ENCODE results near the gene GRK7. TPM values are rescaled to one million over a fixed set of nuclear protein-coding genes. Genes with fewer than 3 reads are reported as not detected.
"Not testable (repeated sequence)": the region's sequence is repeated elsewhere in the genome, so short reads cannot be mapped to it uniquely, and the experiment has no call there.

GRK7 gene
- total and polyA plus RNA-seq, 8 donors, result 0.05 TPM; not detected in 7

DNA sequence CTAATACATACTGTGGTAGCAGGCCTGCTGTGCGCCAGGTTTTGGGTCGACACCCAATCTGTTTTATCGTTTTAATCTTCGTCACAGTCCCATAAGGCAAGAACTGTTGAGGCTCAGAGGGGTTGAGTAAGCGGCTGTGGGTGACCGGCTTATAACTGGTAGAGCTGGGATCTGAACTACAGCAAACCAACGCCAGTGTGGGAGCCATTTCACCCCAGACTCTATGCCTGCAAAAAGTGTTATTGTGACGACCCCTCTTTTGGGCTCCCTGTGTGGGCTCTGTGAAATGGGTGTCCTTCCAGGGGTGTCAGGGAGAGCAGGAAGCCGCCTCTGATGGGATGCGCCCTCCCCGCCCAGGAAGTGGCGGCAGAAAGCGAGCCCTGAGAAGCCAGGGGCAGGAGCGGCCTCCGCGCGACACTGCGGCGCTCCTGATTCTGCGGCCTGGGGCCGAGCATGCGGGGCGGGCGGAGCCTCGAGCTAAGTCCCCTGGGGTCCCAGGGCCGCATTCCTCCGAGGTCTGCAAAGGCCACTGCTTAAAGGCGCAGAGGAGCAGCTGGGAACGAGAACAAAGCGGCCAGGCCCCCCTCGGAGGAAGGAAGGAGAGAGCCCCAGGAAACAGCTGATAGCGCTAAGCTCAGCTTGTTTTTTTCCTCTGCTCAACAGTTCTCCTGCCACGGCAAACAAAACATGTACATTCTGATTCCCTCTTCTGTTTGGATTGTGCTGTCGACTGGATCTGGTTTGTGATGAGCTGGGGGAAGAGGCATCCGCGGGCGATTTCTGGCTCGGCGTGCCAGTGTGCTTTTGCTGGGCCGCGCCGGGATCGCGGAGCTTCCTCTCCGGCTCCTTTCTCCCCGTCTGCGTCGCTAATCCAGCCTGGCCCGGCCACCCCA is 33.9 kb downstream of the GRK7 start:
- FAIRE-seq (no peak), ATAC-seq (peak; percentile 30 to 67 (median 62)), DNase-seq (peak in 4 of 6 donors; percentile 8 to 65 (median 24))
- Histone ChIP-seq H3K4me1 (peaks cover 0 to 4% (median 0%) of the 10 kb centered on the region in 3 donors), H3K27me3 (no peaks in the 10 kb centered on the region), H3K9me3 (no peaks in the 10 kb centered on the region), H3K36me3 (no peaks in the 10 kb centered on the region), H3K27ac (peak overlapping the region; percentile 19 to 64 (median 29)), H3K4me3 (peak overlapping the region in 2 of 4 donors; percentile 13 to 34)
- TF ChIP-seq, protein P1, sequence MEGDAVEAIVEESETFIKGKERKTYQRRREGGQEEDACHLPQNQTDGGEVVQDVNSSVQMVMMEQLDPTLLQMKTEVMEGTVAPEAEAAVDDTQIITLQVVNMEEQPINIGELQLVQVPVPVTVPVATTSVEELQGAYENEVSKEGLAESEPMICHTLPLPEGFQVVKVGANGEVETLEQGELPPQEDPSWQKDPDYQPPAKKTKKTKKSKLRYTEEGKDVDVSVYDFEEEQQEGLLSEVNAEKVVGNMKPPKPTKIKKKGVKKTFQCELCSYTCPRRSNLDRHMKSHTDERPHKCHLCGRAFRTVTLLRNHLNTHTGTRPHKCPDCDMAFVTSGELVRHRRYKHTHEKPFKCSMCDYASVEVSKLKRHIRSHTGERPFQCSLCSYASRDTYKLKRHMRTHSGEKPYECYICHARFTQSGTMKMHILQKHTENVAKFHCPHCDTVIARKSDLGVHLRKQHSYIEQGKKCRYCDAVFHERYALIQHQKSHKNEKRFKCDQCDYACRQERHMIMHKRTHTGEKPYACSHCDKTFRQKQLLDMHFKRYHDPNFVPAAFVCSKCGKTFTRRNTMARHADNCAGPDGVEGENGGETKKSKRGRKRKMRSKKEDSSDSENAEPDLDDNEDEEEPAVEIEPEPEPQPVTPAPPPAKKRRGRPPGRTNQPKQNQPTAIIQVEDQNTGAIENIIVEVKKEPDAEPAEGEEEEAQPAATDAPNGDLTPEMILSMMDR (IDR thresholded peaks at IDR 0.05), result no peak
- intact Hi-C loops (cut with DNase I), result no loop called here
- 38 to 42% methylated on average over 43 to 49 of the region's 49 CpGs for WGBS, 2 donors

DNA sequence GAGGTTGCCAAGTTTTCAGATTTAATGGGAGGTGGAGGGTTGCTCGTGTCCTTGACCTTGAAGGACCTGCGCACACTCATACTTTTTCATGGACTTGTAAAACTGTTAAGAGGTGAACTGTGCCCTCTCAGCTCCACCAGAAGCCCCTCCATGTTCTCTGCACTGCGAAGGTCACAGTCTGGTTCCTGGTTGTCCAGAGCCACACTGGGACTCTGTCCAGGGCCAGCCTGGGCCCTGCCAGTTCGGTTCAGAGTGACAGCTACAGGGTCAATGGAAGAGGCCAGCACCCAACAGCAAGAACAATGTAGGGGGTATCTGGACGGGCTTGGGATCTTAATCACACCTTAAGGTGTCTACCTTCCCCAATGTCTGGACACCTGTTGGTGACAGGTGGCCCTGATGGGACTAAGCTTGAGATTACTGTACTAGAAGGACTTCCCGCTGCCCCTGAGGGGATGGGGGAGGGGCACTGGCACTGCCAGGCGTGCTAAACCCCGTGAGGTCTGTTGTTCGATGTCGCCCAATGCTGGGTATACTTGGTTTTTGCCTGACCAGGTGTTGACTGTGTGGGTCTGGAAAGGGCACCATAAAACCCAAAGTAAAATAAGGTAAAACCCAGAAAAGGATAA is 34.7 kb downstream of the GRK7 start:
- ATAC-seq (peak; percentile 28 to 61 (median 51)), DNase-seq (peak in 2 of 6 donors; percentile 6 to 33), FAIRE-seq (no peak)
- TF ChIP-seq, protein P1 (IDR thresholded peaks at IDR 0.05), result no peak
- Histone ChIP-seq H3K9me3 (no peaks in the 10 kb centered on the region), H3K4me1 (peaks cover 0 to 4% (median 0%) of the 10 kb centered on the region in 3 donors), H3K27me3 (no peaks in the 10 kb centered on the region), H3K27ac (peak overlapping the region; percentile 19 to 64 (median 29)), H3K4me3 (peak overlapping the region in 2 of 4 donors; percentile 13 to 34), H3K36me3 (no peaks in the 10 kb centered on the region)
- intact Hi-C loops (cut with DNase I), result no loop called here
- WGBS, 2 donors, result 43 to 45% methylated on average over 10 of the region's 10 CpGs

DNA sequence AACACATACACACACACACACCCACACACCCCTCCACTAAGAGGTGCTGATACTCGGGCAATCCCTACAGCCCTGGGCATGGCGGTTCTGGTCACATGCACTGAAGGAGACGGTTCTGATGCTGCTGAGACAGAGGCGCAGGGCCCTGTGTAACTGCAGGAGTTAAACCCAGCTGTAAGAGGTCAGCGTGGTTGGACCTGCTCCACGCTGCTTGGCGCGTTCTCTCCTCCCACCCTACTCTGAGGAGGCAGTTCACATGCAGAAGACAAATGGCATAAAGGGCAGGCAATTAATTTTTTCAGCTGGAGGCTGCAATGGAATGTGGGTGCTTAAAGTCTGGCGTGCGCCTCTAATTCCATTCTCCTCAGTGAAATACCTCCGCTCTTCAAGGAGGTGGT is 35.2 kb downstream of the GRK7 start:
- ATAC-seq (peak; percentile 12 to 71 (median 56)), DNase-seq (peak in 3 of 6 donors; percentile 15 to 53 (median 50))

DNA sequence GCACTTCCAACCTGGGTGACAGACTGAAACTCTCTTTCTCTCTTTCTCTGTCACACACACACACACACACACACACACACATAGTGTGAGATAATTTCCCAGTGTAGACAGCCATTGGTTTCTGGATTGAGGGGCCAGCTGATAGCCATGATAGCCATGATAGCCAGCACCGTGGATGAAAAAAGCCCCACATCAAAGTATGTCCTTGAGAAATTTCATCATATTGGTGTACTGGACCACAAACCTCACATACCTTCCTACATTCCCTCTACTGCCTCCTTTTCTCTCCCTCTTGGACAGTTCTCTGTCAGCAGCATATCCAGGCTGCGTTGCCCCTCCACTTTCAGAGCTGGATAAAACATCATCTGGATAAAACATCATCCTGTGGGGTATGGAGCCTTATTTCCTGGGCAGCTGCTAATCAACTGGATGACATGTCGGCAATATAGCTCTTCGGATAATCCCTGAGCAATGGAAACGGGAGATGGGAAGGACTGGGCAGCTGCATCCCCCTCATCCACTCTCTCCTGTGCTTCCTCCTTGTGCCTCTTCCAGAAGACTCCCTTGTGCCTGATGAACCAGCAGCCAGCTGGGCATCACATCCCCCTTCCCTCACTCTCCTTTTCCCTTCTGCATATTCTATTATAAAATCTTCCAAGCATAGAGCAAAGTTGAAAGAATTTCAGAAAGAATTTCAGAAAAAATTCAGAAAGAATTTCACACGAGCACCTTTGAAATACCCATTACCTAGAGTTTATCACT is 39.3 kb downstream of the GRK7 start:
- intact Hi-C loops (cut with DNase I), result no loop called here
- Histone ChIP-seq H3K27ac (no peak overlapping the region), H3K36me3 (no peaks in the 10 kb centered on the region), H3K4me1 (peaks cover 0 to 4% (median 0%) of the 10 kb centered on the region in 3 donors), H3K4me3 (no peak overlapping the region), H3K27me3 (no peaks in the 10 kb centered on the region), H3K9me3 (no peaks in the 10 kb centered on the region)
- no peak for ATAC-seq
- no peak for FAIRE-seq
- no peak for DNase-seq
- WGBS, 2 donors, result 53 to 80% methylated on average over 6 of the region's 6 CpGs
- TF ChIP-seq, protein P1 (IDR thresholded peaks at IDR 0.05), result no peak

More for the DNA sequence above, 35.2 kb downstream of the GRK7 start:
- Histone ChIP-seq H3K36me3 (no peaks in the 10 kb centered on the region), H3K4me3 (no peak overlapping the region), H3K27me3 (no peaks in the 10 kb centered on the region), H3K27ac (peak overlapping the region in 1 of 4 donors; percentile 19), H3K4me1 (peaks cover 0 to 4% (median 0%) of the 10 kb centered on the region in 3 donors), H3K9me3 (no peaks in the 10 kb centered on the region)
- WGBS, 2 donors, result 63 to 70% methylated on average over 11 of the region's 11 CpGs
- FAIRE-seq, result no peak
- TF ChIP-seq, protein P1 (IDR thresholded peaks at IDR 0.05), result no peak
- intact Hi-C loops (cut with DNase I), result no loop called here

DNA sequence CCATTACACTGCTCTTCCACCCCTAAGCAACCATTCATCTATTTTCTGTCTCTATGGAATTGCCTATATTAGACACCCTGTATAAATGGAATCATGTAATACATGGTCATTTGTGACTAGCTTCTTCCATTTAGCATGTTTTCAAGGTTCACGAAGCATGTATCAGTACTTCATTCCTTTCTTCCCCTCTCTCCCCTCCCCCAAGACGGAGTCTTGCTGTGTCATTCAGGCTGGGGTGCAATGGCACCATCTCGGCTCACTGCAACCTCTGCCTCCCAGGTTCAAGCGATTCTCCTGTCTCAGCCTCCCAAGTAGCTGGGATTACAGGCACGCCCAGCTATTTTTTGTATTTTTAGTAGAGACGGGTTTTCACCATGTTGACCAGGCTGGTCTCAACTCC is 40.3 kb downstream of the GRK7 start:
- H3K36me3 ChIP-seq; FAIRE-seq; DNase-seq; H3K27me3 ChIP-seq; ATAC-seq; H3K4me1 ChIP-seq; H3K27ac ChIP-seq; H3K9me3 ChIP-seq; intact Hi-C loops (cut with DNase I); H3K4me3 ChIP-seq: not testable (repeated sequence)
- WGBS, 2 donors, result 78 to 85% methylated on average over 6 of the region's 6 CpGs
